GM18868 (cell line): ENCODE results near the gene TBC1D22A.
"Not testable (repeated sequence)": the region's sequence is repeated elsewhere in the genome, so short reads cannot be mapped to it uniquely, and the experiment has no call there.

Experiments
- ATAC-seq: cut with Tn5 transposase; IDR thresholded peaks from one replicate; pipeline ENCODE4 v1.9.1; 2021; ENCODE audit warnings: mild to moderate bottlenecking, moderate library complexity; ENCODE audit not compliant: unreplicated experiment

Gene TBC1D22A

DNA sequence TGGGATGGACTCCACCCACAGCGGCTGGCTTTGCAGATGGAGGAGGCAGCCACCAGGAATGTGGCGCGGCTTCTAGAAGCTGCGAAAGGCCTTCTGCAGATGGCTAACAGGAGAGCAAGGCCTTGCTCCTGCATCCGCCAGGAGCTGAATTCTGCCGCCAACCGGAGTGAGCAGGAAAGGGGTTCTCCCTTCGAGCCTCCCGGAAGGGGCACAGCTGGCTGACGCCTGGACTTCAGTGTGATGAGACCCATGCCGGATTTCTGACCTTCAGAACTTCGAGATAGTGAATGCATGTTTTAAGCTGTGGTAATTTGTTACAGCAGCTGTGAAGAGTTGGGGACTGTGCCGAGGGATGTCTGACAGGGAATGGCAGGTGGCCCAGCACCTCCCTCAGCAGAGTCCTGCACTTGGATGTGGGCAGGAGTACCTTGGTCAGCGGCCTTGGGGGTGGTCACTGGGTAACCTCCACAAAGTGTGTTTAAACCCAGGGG, 7.7 kb downstream of the TBC1D22A start:
- no peak for ATAC-seq

DNA sequence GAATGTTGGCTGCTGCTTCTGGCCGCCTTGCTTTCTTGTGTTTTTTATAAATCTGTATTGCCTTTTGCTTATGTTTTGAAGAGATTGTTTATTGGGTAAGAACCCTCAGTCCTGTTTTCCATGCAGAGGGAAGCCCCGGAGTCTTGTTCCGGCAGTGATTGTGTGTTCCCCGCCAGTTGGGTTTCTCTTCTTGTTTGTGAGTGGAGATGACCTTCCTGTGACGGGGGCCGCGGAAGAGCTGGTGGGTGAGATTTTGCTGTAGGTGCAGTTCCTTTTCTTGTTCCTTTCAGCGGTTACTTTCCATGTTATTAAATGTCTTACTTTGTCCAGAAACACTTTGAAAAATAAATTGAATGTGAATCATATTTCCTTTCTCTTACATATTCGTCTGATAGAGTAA, 8.3 kb downstream of the TBC1D22A start:
- ATAC-seq, result no peak

DNA sequence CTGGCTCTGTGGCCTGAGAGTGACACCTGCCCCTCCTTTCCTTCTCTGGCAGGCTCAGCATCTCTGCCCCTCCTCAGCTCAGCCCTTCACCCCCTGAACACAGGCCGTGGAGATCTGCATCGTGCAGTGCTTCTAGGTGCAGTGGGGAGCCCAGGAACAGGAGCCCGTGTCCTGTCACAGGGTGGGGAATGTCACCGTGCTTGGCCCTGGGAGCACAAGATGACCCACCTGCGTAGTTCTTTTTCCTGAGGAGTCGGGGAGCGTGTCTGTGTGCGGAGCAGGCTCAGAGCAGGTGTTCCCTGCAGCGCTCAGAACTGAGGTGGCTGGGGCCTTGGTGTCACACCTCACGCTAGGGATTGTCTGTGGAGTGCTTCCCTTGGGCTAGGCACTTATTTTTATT, 10.6 kb downstream of the TBC1D22A start:
- no peak for ATAC-seq

DNA sequence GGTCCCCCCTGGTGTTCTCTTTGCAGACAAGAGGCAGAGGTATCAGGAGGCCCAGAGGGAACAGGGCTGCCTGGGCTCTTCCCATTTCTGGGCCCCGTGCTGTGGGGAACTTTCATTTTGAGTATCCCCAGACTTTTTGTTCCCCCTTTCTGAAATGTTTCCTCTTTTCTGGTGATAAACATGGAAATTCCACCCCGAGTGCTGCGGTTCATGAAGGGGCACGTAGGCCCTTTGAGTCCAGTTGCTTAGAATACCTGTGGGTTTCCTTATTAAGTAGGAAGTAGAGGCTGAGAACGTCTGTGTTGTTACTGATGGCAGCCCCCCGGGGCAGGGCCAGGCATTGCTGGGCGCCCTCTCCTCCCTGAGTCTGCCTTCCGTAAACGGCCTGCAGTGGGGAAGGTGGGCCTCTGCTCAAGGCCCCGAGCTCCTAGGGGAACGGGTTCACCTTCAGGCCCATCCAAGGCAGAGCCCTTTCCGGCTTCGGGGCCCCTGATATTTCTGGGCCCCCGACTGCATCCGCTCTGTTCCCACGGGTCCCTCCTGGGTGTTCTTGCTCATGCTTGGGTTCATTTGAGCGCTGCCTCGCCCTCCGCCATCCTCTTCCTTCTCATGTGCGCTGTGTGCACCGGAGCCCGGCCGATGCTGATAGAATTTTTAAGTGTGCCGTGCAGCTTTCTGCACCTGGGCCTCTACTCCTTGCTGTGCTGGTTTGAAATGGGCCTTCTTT, 12.0 kb downstream of the TBC1D22A start:
- ATAC-seq, result peak; percentile 28

DNA sequence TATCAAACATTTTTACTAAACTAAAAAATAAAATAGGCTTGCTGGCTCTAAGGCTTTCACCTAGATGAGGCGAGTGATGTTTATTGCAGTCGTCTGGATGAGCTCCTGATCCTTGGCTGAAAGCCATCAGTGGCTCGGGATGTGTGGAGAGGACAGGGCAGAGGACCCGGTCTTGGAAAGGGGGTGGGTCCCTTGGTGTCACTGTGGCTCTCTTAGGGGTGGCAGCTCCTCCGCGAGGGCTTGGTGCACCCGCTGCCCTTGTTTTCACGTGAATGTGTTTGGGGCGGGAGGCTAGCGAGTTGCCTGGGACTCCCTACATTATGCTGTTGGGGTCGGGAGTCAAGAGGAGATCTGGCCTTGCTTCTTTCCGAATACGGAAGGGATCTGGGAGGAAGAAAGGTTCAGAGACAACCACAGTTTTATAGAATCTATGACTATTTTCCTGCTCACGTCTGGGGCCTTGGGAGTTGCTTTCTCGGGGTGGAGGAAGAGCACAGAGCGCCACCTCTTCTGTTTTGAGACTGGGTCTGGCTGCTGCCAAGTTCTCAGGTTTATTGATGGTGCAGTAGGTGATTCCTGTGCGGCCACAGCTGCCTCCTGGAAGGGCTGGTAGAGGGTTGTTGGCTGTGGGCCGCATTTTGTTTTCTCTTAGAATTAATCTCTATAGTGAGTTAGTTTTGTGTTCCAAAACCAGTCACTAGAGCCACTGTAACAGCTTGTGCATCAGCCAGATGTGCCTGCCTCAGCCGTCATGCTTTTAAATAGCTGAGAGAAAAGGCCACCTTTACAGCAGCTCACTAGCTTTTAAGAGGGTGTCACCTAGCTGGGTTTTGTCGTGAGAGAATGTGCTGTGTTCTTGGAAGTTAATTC, 12.8 kb downstream of the TBC1D22A start:
- no peak for ATAC-seq

DNA sequence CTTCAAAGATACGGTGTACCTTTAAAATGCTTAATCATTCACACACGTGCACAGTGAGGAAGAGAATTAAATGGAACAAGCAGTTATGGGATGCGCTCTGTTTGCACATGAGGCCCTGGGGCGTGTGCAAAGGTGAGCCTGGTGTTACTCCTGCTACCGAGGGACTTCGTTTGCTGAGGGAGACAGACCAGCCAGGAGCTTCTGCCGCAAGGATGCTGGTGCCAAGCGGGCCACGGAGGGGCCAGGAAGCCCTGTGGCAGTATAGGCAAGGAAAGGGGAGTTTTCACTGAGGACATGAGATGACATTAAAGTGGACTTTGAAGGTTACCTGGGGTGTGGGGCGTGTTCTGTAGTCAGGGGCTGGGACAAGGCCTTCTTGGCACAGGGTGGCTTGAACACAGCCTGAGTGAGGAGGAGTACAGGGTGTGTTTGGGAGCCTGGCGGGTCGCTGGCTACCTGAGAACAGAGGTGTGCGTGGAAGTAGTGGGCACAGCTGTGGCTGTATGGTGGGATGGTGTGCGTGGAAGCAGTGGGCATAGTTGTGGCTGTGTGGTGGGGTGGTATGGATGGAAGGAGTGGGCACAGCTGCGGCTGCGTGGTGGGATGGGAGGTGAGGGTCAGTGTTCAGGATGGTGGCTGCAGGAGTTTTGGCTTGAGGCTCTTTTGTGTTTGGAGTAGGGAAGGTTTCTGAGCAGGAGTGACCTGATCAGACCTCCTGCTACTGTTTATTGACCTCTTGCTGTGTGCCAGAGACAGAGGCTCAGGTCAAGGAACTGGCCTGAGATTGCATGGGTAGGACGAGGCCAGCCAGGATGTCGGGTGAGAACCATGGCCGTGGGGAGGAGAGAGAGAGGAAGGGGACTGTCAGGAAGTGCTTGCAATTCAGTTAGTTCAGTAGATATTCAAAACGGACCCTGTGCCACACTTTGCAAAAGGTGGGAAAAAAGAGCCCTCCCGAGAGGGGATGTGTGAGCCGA, 13.7 kb downstream of the TBC1D22A start:
- no peak for ATAC-seq

DNA sequence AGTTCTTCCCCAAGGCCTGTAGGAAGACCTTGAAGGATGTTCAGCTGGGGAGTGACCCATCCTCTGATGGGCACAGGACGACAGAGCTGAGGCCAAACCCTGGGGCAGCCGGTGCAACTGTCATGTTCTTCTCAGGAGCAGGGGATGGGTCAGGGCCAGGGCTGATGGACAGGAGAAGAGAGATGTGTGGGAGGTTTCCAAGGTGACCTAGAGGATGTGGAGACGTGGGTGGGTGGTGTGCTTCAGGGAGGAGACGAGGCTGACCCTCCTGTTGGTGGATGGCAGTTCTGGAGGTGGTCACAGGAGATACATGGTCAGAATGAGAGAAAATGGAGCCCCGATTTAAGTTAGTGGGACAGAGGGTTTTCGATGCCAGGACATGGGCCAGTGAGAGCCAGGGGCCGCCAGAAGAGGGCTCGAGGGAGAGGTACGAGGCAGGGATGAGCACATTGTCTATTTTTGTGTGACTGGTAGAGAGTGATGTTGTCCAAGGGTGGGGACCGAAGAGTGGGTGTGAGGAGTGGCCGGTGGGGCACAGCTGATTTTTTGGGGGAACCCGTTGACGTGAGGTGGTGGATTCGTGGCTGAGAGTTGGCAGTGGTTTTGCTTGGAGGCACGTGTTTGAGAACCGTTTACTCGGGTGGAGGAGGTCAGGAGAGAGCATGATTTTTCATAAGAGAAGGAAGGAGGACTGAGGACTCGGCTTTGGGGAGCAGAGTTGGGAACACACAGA, 14.6 kb downstream of the TBC1D22A start:
- ATAC-seq, result no peak

DNA sequence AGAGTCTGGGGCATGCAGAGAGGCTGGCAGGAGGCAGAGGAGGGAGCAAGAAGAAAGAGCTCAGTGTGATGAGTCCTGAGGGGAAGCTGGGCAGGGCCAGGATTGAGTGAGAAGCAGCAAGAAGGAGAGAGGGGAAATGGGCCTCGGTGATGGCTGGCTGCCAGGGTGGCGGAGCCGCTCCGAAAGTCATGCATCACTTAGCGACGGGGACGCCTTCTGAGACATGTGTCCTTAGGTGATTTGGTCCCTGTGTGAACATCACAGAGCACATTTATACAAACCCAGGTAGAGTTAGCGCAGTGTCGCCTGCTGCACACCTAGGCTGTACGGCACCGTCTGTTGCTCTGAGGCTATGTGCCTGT, 15.1 kb downstream of the TBC1D22A start:
- peak; percentile 28 for ATAC-seq

DNA sequence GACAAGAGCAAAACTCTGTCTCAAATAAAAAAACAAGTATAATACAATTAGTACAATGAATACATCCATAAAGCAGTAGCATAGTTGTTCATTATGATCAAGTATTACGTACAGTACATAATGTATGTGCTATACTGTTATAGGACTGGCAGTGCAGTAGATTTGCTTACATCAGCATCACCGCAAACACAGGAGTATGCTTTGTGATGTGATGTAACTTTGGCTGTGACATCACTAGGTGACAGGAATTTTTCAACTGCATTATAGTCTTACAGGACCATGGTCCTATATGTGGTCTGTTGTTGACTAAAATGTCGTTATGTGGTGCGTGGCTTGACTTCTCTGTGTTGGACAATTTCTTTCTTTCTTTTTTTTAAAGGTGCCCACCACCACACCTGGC, 16.6 kb downstream of the TBC1D22A start:
- no peak for ATAC-seq

DNA sequence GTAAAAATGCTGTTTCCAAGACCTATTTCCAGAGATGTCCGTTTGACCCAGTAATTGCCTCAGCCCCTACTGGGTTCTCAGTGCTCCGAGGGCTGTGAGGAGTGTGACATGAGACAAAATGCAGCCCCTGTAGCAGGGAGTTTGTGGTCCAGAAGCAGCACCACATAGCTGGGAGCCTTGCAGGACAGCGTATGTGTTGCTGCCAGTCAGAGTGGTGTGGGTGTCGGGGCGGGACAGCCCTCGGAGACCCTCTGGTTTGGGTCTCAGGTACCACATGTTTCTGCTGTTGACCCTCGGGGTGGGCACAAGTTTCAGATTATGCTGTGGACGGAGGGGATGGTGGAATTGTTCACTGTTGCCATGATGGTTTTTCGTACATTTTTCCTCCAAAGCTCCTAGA, 17.2 kb downstream of the TBC1D22A start:
- ATAC-seq, result no peak

DNA sequence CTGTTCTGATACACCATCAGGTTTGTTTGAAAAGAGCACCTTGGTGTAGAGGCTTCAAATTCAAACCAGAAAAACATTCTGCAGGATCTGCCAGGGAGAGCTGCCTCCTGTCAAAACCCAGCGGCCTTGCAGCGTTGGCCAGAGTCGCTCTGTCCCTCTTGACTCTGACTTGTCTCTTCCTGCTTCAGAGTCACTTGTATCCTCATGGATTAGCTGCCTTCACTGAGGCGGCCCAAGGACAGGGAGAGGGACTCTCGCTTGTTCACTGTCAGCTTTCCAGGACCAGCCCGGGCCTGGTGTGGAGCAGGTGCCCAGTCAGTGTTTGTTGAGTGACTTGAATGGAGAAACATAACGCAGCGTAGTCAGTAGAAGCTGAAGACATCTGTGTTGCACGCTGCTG, 18.0 kb downstream of the TBC1D22A start:
- ATAC-seq, result no peak

DNA sequence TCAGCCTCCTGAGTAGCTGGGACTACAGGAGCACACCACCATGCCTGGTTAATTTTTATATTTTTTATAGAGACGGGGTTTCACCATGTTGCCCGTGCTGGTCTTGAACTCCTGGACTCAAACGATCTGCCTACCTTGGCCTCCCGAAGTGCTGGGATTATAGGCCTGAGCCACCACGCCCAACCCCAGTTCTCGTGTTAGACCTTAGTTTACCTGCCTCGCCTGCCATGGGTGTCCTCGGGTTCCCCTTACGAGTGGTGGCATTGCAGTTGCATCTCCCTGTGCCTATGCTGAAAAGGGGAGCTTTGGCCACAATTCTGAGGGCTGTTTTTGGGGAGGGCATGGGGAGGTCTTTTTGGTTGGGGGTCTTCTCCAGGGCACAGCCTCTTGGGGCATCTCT, 18.8 kb downstream of the TBC1D22A start:
- ATAC-seq, result no peak

DNA sequence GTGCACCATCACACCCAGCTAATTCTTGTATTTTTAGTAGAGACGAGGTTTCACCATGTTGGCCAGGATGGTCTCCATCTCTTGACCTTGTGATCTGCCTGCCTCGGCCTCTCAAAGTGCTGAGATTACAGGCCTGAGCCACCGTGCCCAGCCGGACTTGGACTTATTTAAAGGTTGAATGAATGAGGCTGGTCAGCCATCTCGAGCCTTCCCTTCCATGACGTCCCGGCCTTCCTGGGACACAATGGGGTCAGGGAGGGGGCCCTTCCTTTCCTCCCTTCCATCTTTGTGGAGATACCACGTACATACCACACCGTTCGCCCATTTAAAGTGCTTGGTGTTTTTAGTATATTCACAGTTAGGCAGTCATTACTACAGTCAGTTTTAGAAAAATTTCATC, 19.8 kb downstream of the TBC1D22A start:
- ATAC-seq, result not testable (repeated sequence)

DNA sequence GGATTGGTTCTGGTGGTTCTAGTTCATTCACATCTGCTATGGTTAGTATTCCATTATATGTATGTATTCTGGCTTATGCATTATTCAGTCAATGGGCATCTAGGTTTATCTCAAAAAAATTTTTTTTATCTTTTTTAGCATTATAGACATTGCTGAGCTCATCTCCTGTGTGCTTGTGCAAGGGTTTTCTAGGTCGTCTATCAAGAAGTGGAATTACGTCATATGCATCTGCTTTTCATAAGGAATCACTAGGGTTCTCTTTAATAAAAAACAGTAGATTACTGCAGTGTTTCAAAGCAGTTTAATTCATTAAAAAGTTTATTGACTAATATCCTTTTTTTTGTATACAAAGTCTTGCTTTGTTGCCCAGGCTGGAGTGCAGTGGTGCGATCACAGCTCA, 21.3 kb downstream of the TBC1D22A start:
- no peak for ATAC-seq

DNA sequence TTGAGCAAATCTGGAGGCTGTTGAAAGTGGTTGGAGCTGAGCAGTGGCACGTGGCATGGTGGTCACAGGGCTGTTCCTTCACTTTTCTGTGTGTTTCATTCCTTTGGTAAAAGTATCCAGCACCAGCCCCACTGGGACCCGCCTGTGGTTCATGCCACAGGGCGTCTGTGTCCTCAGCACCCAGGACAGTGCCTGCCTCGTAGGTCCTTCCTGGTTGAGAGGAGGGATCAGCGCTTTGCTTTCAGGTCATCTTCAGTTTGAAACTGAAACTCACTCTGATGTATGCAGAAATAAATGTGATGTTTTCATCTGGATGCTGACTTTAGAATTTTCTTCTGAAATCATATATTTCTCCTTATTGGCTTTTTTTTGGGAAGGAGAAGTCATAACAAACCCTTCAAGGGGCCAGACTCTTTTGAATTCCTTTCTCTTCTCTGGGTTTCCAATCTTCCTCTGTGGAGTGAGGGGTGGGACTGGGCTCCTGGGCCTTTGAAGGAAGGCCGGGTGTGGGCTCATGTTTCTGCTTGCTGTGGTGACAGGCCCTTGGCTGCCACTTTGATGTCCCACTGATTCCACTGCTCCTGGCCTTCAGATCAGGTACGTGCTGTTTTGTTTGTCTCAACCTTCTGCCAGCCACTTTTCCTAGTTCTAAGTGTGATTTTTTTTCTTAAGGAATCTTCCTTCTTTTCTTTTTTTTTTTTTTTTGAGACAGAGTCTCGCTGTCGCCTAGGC, 26.2 kb downstream of the TBC1D22A start:
- ATAC-seq, result no peak

DNA sequence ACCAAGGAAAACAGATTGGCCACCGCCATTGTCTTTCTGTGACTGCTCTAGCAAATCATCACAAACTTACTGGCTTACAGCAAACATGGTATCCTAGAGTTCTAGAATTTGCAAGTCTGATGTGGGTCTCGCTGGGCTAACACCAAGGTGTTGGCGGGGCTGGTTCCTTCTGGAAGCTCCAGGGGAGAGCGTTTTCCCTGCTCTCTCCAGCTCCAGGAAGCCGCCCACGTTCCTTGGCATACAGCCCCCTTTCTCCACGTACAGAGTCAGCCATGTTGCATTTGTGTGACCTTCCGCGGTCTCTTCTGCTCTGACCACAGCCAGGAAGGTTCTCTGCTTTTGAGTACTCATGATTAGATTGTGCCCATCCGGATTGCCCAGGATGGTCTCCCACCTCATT, 27.5 kb downstream of the TBC1D22A start:
- ATAC-seq, result no peak

DNA sequence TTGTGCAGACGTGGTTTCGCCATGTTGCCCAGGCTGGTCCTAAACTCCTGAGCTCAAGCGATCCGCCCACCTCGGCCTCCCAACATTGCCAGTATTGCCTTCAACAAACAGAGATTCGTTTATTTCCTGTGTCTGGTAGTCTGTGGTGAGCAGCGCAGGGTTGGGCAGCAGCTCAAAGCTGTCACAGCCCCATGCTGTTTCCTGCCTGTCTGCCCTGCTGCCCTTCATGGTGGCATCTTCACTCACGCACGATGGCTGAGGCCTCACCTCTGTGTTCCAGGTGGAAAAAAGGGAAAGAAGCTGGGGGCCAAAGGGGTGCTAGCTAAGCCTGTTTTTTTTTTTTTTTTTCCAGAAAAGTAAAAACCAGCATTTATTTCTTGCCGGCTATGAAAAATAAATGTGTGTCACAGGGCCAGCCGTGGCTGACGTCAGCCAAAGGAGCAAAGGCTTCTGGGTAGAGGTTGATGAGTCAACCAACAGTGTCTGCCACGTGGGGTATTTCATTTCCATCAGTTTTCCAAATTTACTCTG, 28.8 kb downstream of the TBC1D22A start:
- no peak for ATAC-seq

DNA sequence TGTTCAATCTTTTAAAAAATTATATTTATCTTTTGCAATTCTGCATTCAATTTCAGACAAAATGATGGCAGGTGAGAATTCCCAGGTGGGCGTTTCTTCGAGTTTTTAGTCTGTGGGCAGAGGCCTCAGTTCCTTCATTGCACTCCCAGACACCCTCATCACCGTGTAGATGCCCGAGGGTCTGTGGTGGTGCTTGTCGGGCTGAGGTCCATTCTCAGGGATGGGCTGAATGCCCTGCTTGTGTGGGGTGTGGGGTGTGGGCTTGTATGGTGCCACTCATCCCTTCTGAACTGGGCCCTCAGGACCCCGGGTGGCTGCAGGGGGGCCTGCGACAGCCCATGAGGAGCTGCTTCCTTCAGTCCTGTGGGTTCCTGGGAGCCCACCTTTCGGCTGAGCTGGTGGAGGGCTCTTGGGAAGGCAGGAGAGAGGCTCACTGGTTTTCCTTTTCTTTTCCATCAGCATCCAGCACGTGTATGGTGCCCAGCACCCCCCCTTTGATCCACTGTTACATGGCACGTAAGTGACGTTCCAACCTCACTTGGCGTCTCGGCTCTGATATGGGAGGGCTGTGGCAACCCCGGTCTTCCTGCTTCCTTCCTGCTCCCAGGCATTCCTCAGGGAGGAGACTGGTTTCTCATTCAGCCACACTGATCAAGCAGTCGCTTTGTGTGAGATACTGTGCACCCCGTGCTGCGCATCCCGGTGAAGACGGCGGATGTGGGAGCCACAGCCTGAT, 29.8 kb downstream of the TBC1D22A start:
- ATAC-seq, result no peak

DNA sequence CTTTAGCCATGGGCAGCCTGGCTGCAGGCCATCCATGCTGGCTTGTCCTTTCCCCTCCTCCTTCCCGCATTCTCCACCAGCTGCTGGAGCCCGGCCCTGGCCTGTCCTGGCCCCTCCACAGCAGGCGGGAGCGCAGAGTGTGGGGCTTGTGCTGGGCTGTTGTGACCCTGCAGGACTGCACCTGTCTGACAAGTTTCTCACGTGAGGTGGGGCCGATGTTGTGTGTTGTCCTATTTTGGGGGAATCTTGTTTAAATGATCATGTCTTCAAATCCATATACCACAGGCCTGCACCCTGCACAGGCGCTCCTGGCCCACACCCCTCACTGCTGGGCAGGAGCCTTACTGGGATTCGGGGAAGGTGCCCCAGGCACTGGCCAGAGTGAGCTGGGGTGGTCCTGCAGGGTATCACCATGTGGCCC, 30.4 kb downstream of the TBC1D22A start:
- no peak for ATAC-seq
